Right ventricle myocardium inferior (tissue), 1 donor: ENCODE data around the gene EBLN1. TPM values are rescaled to one million over a fixed set of nuclear protein-coding genes. Genes with fewer than 3 reads are reported as not detected.
"Not testable (repeated sequence)": the region's sequence is repeated elsewhere in the genome, so short reads cannot be mapped to it uniquely, and the experiment has no call there.

Source experiments
- ATAC-seq: fragments of 200-7000 bp; cut with Tn5 transposase; one replicate; pipeline ENCODE4 v1.9.1; 2020; ENCODE audit warnings: mild to moderate bottlenecking, moderate library complexity
- DNase-seq: peaks from one replicate; pipeline ENCODE4 v3.0.0; 2021; ENCODE audit errors: missing footprints
- intact Hi-C: fragments of 100-400 bp; cut with DNase I; formaldehyde crosslinking; loops from one replicate; pipeline ENCODE4 v1.11.0; 2022
- total RNA-seq: library from RNA; stranded (reverse); fragmentation: NEBNext Ultra II Directional; extraction: Animal tissue kit (Norgen Biotek cat#: 25700); gene quantifications from one replicate; pipeline ENCODE4 v1.2.1, GENCODE V29; 2021
- donor health status: DM: no; HTN: yes; CAD: no; lungs with severe emphysema.

The EBLN1 gene
- total RNA-seq, 1 donor from 2014 or later: not detected

GRCh38 chr10:22230158-22230833 is 12.5 kb upstream of the EBLN1 start:
- no peak for DNase-seq
- ATAC-seq: no peak
- intact Hi-C loops: no loop called here

GRCh38 chr10:22229802-22230157 is 12.0 kb upstream of the EBLN1 start:
- intact Hi-C loops: loop anchor here (1.0 to 10.0 kb wide), 4 partner anchors 23 to 735 kb away; partner anchors contain the start of genes COMMD3 and DNAJC1
- ATAC-seq: no peak
- DNase-seq: no peak

- DNase-seq: peak; percentile 90
- intact Hi-C loops: loop anchor here (1.0 to 10.0 kb wide), 4 partner anchors 23 to 734 kb away; partner anchors contain the start of genes COMMD3 and DNAJC1
- ATAC-seq: peak; percentile 99
Measured at GRCh38 chr10:22228943-22229801, 11.4 kb upstream of the EBLN1 start.

- intact Hi-C loops: loop anchor here (2.0 to 10.0 kb wide), 3 partner anchors 88 to 734 kb away; partner anchors contain the start of genes COMMD3 and DNAJC1
- ATAC-seq (no peak), DNase-seq (no peak)
Measured at GRCh38 chr10:22228167-22228938, 10.5 kb upstream of the EBLN1 start.

GRCh38 chr10:22226599-22226998 is 8.8 kb upstream of the EBLN1 start:
- DNase-seq (no peak), ATAC-seq (no peak)
- intact Hi-C loops: loop anchor here (5.0 to 10.0 kb wide), 2 partner anchors 224 to 732 kb away; partner anchors contain the start of gene DNAJC1

GRCh38 chr10:22222236-22223190 is 4.7 kb upstream of the EBLN1 start:
- intact Hi-C loops: loop anchor here (10.0 kb wide), 1 partner anchor 728 kb away; no protein-coding TSS in a partner anchor
- ATAC-seq: no peak
- DNase-seq: no peak

- no peak for ATAC-seq
- no peak for DNase-seq
- intact Hi-C loops: no loop called here
Measured at GRCh38 chr10:22219308-22219707, 1.5 kb upstream of the EBLN1 start.

GRCh38 chr10:22218448-22218847 is 633 bp upstream of the EBLN1 start:
- DNase-seq (no peak), ATAC-seq (no peak)
- intact Hi-C loops: no loop called here

- intact Hi-C loops, DNase-seq, ATAC-seq: not testable (repeated sequence)
Measured at GRCh38 chr10:22217084-22217483, 731 bp downstream of the EBLN1 start.

GRCh38 chr10:22210267-22210666 is 7.5 kb downstream of the EBLN1 start:
- intact Hi-C loops: no loop called here
- ATAC-seq: no peak
- DNase-seq: no peak

GRCh38 chr10:22193945-22194344 is 23.9 kb downstream of the EBLN1 start:
- no peak for DNase-seq
- no peak for ATAC-seq
- intact Hi-C loops: no loop called here

GRCh38 chr10:22185586-22185985 is 32.2 kb downstream of the EBLN1 start:
- ATAC-seq (no peak), DNase-seq (no peak)
- intact Hi-C loops: no loop called here

- intact Hi-C loops: no loop called here
- ATAC-seq (no peak), DNase-seq (no peak)
Measured at GRCh38 chr10:22183771-22184461, 33.9 kb downstream of the EBLN1 start.

GRCh38 chr10:22180724-22181123 is 37.1 kb downstream of the EBLN1 start:
- intact Hi-C loops: no loop called here
- ATAC-seq: no peak
- DNase-seq: no peak

GRCh38 chr10:22174442-22174841 is 43.4 kb downstream of the EBLN1 start:
- ATAC-seq (no peak), DNase-seq (no peak)
- intact Hi-C loops: no loop called here

- ATAC-seq: no peak
- intact Hi-C loops: no loop called here
- no peak for DNase-seq
Measured at GRCh38 chr10:22171131-22171530, 46.7 kb downstream of the EBLN1 start.

- intact Hi-C loops: no loop called here
Measured at GRCh38 chr10:22170582-22170981, 47.2 kb downstream of the EBLN1 start.

More at GRCh38 chr10:22170582-22170981, 47.2 kb downstream of the EBLN1 start:
- DNase-seq (no peak), ATAC-seq (no peak)
